H1 (cell line): ENCODE measurements around the gene THUMPD3. TPM values are rescaled to one million over a fixed set of nuclear protein-coding genes. Genes with fewer than 3 reads are reported as not detected.

Experiments
- CTCF ChIA-PET: fragments of 300-600 bp; sonication (Branson Sonifier 250); formaldehyde crosslinking; loops from one replicate; lab custom pipeline; 2021; ENCODE audit not compliant: partially characterized antibody; lab: Charles Lee
- POLR2A ChIA-PET: fragments of 300-600 bp; sonication (Branson Sonifier 250); formaldehyde crosslinking; loops from one replicate; lab custom pipeline; 2021; ENCODE audit warnings: inconsistent platforms; ENCODE audit not compliant: partially characterized antibody; lab: Charles Lee
- DNase-seq, 2 experiments: peaks; one replicate each; pipeline versions ENCODE4 v3.0.0 to v3.0.0-alpha.2; 2010 to 2022; ENCODE audit warnings: low spot score in 2 of 2, low read depth in 1 of 2, mixed read lengths in 1 of 2
- FAIRE-seq: peaks from 2 replicates; lab custom pipeline; 2011; peaks lifted over from hg19 to GRCh38; lab: Jason Lieb, UNC
- H2AFZ ChIP-seq: 2 replicates; pipeline ENCODE4 v1.8.1; 2012; ENCODE audit warnings: low read length, inconsistent platforms
- H2AK5ac ChIP-seq: 2 replicates; pipeline ENCODE4 v1.6.1; 2013; ENCODE audit warnings: low read depth, low read length
- H2BK120ac ChIP-seq: replicated peaks from 2 replicates; pipeline ENCODE3; 2013; ENCODE audit warnings: low read depth, low read length, inconsistent platforms
- H2BK12ac ChIP-seq: 2 replicates; pipeline ENCODE4 v1.6.1; 2013; ENCODE audit warnings: low read depth, low read length
- H2BK15ac ChIP-seq: 2 replicates; pipeline ENCODE4 v1.6.1; 2013; ENCODE audit warnings: low read length
- H2BK20ac ChIP-seq: 2 replicates; pipeline ENCODE4 v1.6.1; 2013; ENCODE audit warnings: low read length
- H2BK5ac ChIP-seq: 2 replicates; pipeline ENCODE4 v1.6.1; 2013; ENCODE audit warnings: low read depth, low read length
- H3K14ac ChIP-seq: 2 replicates; pipeline ENCODE4 v1.6.1; 2013; ENCODE audit warnings: inconsistent platforms; ENCODE audit not compliant: insufficient read length
- H3K18ac ChIP-seq: 2 replicates; pipeline ENCODE4 v1.6.1; 2013; ENCODE audit warnings: low read length; ENCODE audit errors: extremely low read depth
- H3K23ac ChIP-seq: 2 replicates; pipeline ENCODE4 v1.6.1; 2013; ENCODE audit warnings: inconsistent platforms; ENCODE audit not compliant: insufficient read length
- H3K23me2 ChIP-seq: 2 replicates; pipeline ENCODE4 v1.6.1; 2013; ENCODE audit warnings: low read depth, low read length
- H3K27ac ChIP-seq: 2 replicates; pipeline ENCODE4 v1.6.1; 2011; ENCODE audit warnings: low read depth, low read length, inconsistent platforms
- H3K27me3 ChIP-seq, 4 experiments: replicated peaks in 1 of 4; 1 replicate in 1 of 4; 2 replicates in 3 of 4; pipeline versions ENCODE4 v1.6.1 to v1.8.1; 2011 to 2013; ENCODE audit warnings: low read length in 3 of 4, mild to moderate bottlenecking in 3 of 4, inconsistent platforms in 2 of 4, mixed read lengths in 2 of 4, moderate library complexity in 1 of 4; ENCODE audit not compliant: control insufficient read depth in 3 of 4, insufficient read depth in 3 of 4; ENCODE audit errors: extremely low read depth in 1 of 4
- H3K36me3 ChIP-seq, 4 experiments: 2 replicates each; pipeline versions ENCODE4 v1.6.1 to v1.8.1; 2011 to 2013; ENCODE audit warnings: mild to moderate bottlenecking in 4 of 4, low read length in 3 of 4, moderate library complexity in 2 of 4, control low read depth in 1 of 4, inconsistent platforms in 1 of 4; ENCODE audit not compliant: insufficient read depth in 4 of 4, control insufficient read depth in 2 of 4
- H3K4ac ChIP-seq: replicated peaks from 2 replicates; pipeline ENCODE3; 2013; ENCODE audit warnings: low read length, low read depth, mixed read lengths, inconsistent platforms; ENCODE audit not compliant: insufficient read length
- H3K4me1 ChIP-seq, 4 experiments: replicated peaks in 1 of 4; 1 replicate in 1 of 4; 2 replicates in 3 of 4; pipeline versions ENCODE4 v1.6.1 to v1.8.1; 2011 to 2013; ENCODE audit warnings: low read length in 3 of 4, inconsistent platforms in 2 of 4, mixed read lengths in 1 of 4; ENCODE audit not compliant: insufficient read depth in 4 of 4, control insufficient read depth in 3 of 4
- H3K4me2 ChIP-seq, 2 experiments: 2 replicates each; pipeline versions ENCODE4 v1.6.1 to v1.8.1; 2011 to 2013; ENCODE audit warnings: low read depth in 2 of 2, low read length in 2 of 2, control low read depth in 1 of 2, inconsistent platforms in 1 of 2, mild to moderate bottlenecking in 1 of 2; ENCODE audit not compliant: insufficient read depth in 1 of 2
- H3K4me3 ChIP-seq, 4 experiments: fragments of 200-600, 300-600 bp in 1 of 4; sonication (generic), shearing (Covaris generic), sonication (Bioruptor Twin) in 1 of 4; 2 replicates each; pipeline versions ENCODE4 v1.5.1 to v1.8.1; 2011 to 2016; ENCODE audit warnings: low read length in 4 of 4, low read depth in 3 of 4, control low read depth in 2 of 4, inconsistent platforms in 2 of 4, mild to moderate bottlenecking in 2 of 4, mixed read lengths in 1 of 4, moderate library complexity in 1 of 4; ENCODE audit not compliant: insufficient read depth in 2 of 4; ENCODE audit errors: extremely low read depth in 1 of 4
- H3K56ac ChIP-seq: replicated peaks from 2 replicates; pipeline ENCODE3; 2013; ENCODE audit warnings: low read depth, mild to moderate bottlenecking, mixed read lengths, low read length, inconsistent platforms; ENCODE audit not compliant: insufficient read length
- H3K79me1 ChIP-seq: 2 replicates; pipeline ENCODE4 v1.6.1; 2013; ENCODE audit warnings: low read depth, low read length, control low read depth
- H3K79me2 ChIP-seq, 2 experiments: 2 replicates each; pipeline versions ENCODE4 v1.6.1 to v1.8.1; 2012 to 2013; ENCODE audit warnings: low read length in 2 of 2, mild to moderate bottlenecking in 2 of 2, inconsistent platforms in 1 of 2; ENCODE audit not compliant: insufficient read depth in 2 of 2, control insufficient read depth in 1 of 2
- H3K9ac ChIP-seq, 4 experiments: replicated peaks in 1 of 4; 1 replicate in 1 of 4; 2 replicates in 3 of 4; pipeline versions ENCODE4 v1.6.1 to v1.8.1; 2011 to 2013; ENCODE audit warnings: low read depth in 3 of 4, low read length in 3 of 4, control low read depth in 2 of 4, mild to moderate bottlenecking in 2 of 4, moderate library complexity in 2 of 4, inconsistent platforms in 1 of 4; ENCODE audit errors: extremely low read depth in 1 of 4
- H3K9me3 ChIP-seq, 2 experiments: 2 replicates each; pipeline versions ENCODE4 v1.6.1 to v1.8.1; 2012 to 2013; ENCODE audit warnings: mild to moderate bottlenecking in 2 of 2, moderate library complexity in 2 of 2, control low read depth in 1 of 2, inconsistent platforms in 1 of 2, low read depth in 1 of 2, low read length in 1 of 2, mixed read lengths in 1 of 2; ENCODE audit not compliant: insufficient read depth in 2 of 2
- H4K20me1 ChIP-seq, 2 experiments: replicated peaks in 1 of 2; 2 replicates each; pipeline versions ENCODE3 to v1.8.1; 2011 to 2013; ENCODE audit warnings: inconsistent platforms in 2 of 2, low read length in 2 of 2, mild to moderate bottlenecking in 1 of 2; ENCODE audit not compliant: insufficient read depth in 2 of 2, control insufficient read depth in 1 of 2
- H4K5ac ChIP-seq: 2 replicates; pipeline ENCODE4 v1.6.1; 2013; ENCODE audit warnings: low read length, low read depth, mixed read lengths, inconsistent platforms; ENCODE audit not compliant: insufficient read length
- H4K8ac ChIP-seq: 2 replicates; pipeline ENCODE4 v1.8.0; 2013; ENCODE audit warnings: mild to moderate bottlenecking, moderate library complexity, low read length, inconsistent platforms; ENCODE audit not compliant: insufficient read depth; ENCODE audit errors: extremely low read depth
- H4K91ac ChIP-seq: replicated peaks from 2 replicates; pipeline ENCODE3; 2013; ENCODE audit warnings: low read length, mixed read lengths, inconsistent platforms; ENCODE audit not compliant: insufficient read length
- CBX5 ChIP-seq: fragments of 300-800, 300-1000 bp; sonication (generic); IDR thresholded peaks from 2 replicates; pipeline ENCODE4 v1.7.1; 2016; ENCODE audit warnings: antibody characterized with exemption, low read length, low read depth
- CHD2 ChIP-seq: IDR thresholded peaks from 2 replicates; pipeline ENCODE4 v1.6.1; 2012; ENCODE audit warnings: low read length, improper control_type of control experiment
- CTBP2 ChIP-seq: IDR thresholded peaks from 2 replicates; pipeline ENCODE4 v1.7.0; 2011; ENCODE audit warnings: borderline replicate concordance, mild to moderate bottlenecking, moderate library complexity, mixed read lengths, low read length; ENCODE audit not compliant: insufficient read depth, insufficient read length
- EZH2 ChIP-seq: fragments of 200-600 bp; sonication (generic); IDR thresholded peaks from 2 replicates; pipeline ENCODE4 v1.7.1; 2012; ENCODE audit warnings: low read depth, mild to moderate bottlenecking, moderate library complexity, low read length, inconsistent platforms; ENCODE audit not compliant: severe bottlenecking
- GABPA ChIP-seq: IDR thresholded peaks from 2 replicates; pipeline ENCODE4 v1.6.1; 2011; ENCODE audit warnings: mild to moderate bottlenecking, low read length, moderate library complexity, borderline replicate concordance; ENCODE audit not compliant: insufficient read depth
- GTF2F1 ChIP-seq: IDR thresholded peaks from 2 replicates; pipeline ENCODE4 v1.6.1; 2012; ENCODE audit warnings: low read depth, low read length, improper control_type of control experiment, borderline replicate concordance
- KDM1A ChIP-seq: fragments of 200-600, 300-600 bp; sonication (generic); IDR thresholded peaks from 2 replicates; pipeline ENCODE4 v1.7.1; 2016; ENCODE audit warnings: mild to moderate bottlenecking, low read length, borderline replicate concordance
- NRF1 ChIP-seq: IDR thresholded peaks from 2 replicates; pipeline ENCODE4 v1.6.1; 2011; ENCODE audit warnings: mild to moderate bottlenecking, low read depth, low read length, improper control_type of control experiment
- TEAD4 ChIP-seq: IDR thresholded peaks from 2 replicates; pipeline ENCODE4 v1.6.1; 2012; ENCODE audit warnings: low read depth, low read length, inconsistent platforms, mixed read lengths
- ZNF274 ChIP-seq: IDR thresholded peaks from 2 replicates; pipeline ENCODE4 v1.7.0; 2012; ENCODE audit warnings: low read length, borderline replicate concordance; ENCODE audit errors: extremely low read depth
- WGBS, 2 experiments: shearing (Covaris generic) in 1 of 2; methylation state at CpG; one replicate each; pipeline versions ENCODE4 v1.1.6 to v1.1.7; 2013 to 2015; ENCODE audit warnings: low lambda C conversion rate in 2 of 2, mixed read lengths in 2 of 2, inconsistent platforms in 1 of 2, low coverage in 1 of 2, missing lambda C conversion rate in 1 of 2; ENCODE audit not compliant: insufficient replicate concordance in 2 of 2, insufficient coverage in 1 of 2, insufficient read length in 1 of 2; ENCODE audit errors: extremely low coverage in 1 of 2, missing lambda C conversion rate in 1 of 2; 5-methylcytosine and 5-hydroxymethylcytosine counted together
- polyA plus RNA-seq, 7 experiments: library from polyadenylated mRNA; depleted of rRNA in 3 of 7; stranded (reverse) in 5 of 7; unstranded in 2 of 7; fragments of >200 nt in 5 of 7; fragments of 200-250 nt in 2 of 7; gene quantifications; 1 replicate in 5 of 7; 2 replicates in 1 of 7; 4 replicates in 1 of 7; pipeline versions ENCODE4 v1.2.1 to v1.2.3, GENCODE V29; 2011 to 2013; ENCODE audit warnings: missing spikeins in 2 of 7, mixed read lengths in 2 of 7
- total RNA-seq: library from RNA; stranded (reverse); fragmentation: NEBNext Ultra II Directional; extraction: Animal tissue kit (Norgen Biotek cat#: 25700); gene quantifications from 2 replicates; pipeline ENCODE4 v1.2.1, GENCODE V29; 2021
- TF ChIP-seq, protein P1 (sequence below): IDR thresholded peaks from 2 replicates; pipeline ENCODE4 v1.6.1; 2011; ENCODE audit warnings: low read depth, mild to moderate bottlenecking, low read length; ENCODE audit not compliant: insufficient read depth

Gene THUMPD3
- total and polyA plus RNA-seq, 2 of the 8 experiments (the other 6 are each of a cell fraction or from before 2014, with no cell fraction given), result 26.7 to 68.9 TPM

DNA sequence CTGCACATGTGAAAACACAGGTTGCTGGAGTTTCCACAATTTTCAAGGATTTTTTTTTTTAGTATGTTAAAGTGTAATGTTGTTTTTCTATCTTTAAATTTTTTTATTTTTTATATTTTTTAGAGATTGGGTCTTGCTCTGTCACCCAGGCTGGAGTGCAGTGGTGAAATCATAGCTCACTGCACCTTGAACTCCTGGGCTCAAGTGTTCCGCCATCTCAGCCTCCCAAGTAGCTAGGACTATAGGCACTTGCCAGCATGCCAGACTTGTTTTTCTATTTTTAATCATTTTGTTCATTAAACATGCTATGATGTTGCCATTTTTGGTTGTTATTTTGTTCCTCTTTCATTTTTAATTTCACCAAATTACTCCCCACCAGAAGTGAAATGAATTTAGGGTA, 16.7 kb upstream of the THUMPD3 start:
- no peak overlapping the region for H3K18ac ChIP-seq
- no peaks in the 10 kb centered on the region for H4K20me1 ChIP-seq
- no peak overlapping the region for H3K23ac ChIP-seq
- no peak overlapping the region for H4K5ac ChIP-seq
- no peaks in the 10 kb centered on the region for H3K79me1 ChIP-seq
- FAIRE-seq (no peak), DNase-seq (no peak)
- no peak overlapping the region for H4K91ac ChIP-seq
- no peak overlapping the region for H3K14ac ChIP-seq
- H2BK120ac ChIP-seq, result no peak overlapping the region
- H3K4me1 ChIP-seq, result peaks cover 3 to 11% (median 4%) of the 10 kb centered on the region in 4 experiments; a peak in 5 of 7 replicates
- no peaks in the 10 kb centered on the region for H3K23me2 ChIP-seq
- ChIA-PET CTCF (interaction anchor here (1.6 kb wide), 1 partner anchor 348 kb away, joined by 3 read pairs; no protein-coding TSS in a partner anchor), POLR2A (no interaction called here)
- H2AK5ac ChIP-seq, result no peak overlapping the region
- no peak overlapping the region for H3K27ac ChIP-seq
- no peaks in the 10 kb centered on the region for H3K79me2 ChIP-seq
- no peak overlapping the region for H3K56ac ChIP-seq
- H3K9ac ChIP-seq, result no peak overlapping the region
- no peaks in the 10 kb centered on the region for H3K27me3 ChIP-seq
- no peak overlapping the region for H2BK15ac ChIP-seq
- no peaks in the 10 kb centered on the region for H3K9me3 ChIP-seq
- TF ChIP-seq GABPA (no peak), CHD2 (no peak), TEAD4 (no peak), EZH2 (no peak), CTBP2 (no peak), ZNF274 (no peak), GTF2F1 (no peak), CBX5 (no peak), NRF1 (no peak), KDM1A (no peak)
- TF ChIP-seq, protein P1, sequence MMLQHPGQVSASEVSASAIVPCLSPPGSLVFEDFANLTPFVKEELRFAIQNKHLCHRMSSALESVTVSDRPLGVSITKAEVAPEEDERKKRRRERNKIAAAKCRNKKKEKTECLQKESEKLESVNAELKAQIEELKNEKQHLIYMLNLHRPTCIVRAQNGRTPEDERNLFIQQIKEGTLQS, result no peak
- H3K4ac ChIP-seq, result no peak overlapping the region
- no peaks in the 10 kb centered on the region for H3K36me3 ChIP-seq
- H3K4me2 ChIP-seq, result no peak overlapping the region
- no peak overlapping the region for H2BK12ac ChIP-seq
- H4K8ac ChIP-seq, result no peak overlapping the region
- WGBS, 2 experiments, result 93% methylated on average over 1 of the region's 1 CpG; no CpG with 5 or more reads in 1 of the 2 experiments
- no peak overlapping the region for H2BK5ac ChIP-seq
- no peak overlapping the region for H2AFZ ChIP-seq
- H2BK20ac ChIP-seq, result no peak overlapping the region
- no peak overlapping the region for H3K4me3 ChIP-seq
